Fibroblast of pulmonary artery (primary cell): ENCODE data around the gene SMG6.
A peak's percentile ranks its signal among the peaks of the same experiment; 100 is the strongest.

Experiments
- DNase-seq: peaks from one replicate; pipeline ENCODE4 v3.0.0-alpha.2; 2010; ENCODE audit warnings: low read depth
- H3K4me3 ChIP-seq: replicated peaks from 2 replicates; pipeline ENCODE4 v1.5.1; 2011; ENCODE audit warnings: low read depth, mild to moderate bottlenecking, control low read depth, low read length, moderate library complexity
- TF ChIP-seq, protein P1 (sequence below): IDR thresholded peaks from 2 replicates; pipeline ENCODE4 v1.5.1; 2011; ENCODE audit warnings: mild to moderate bottlenecking, control low read depth, low read length, inconsistent platforms; ENCODE audit errors: missing control alignments

Gene SMG6

GRCh38 chr17:2250140-2251095 lies 53.2 kb downstream of the SMG6 start:
- peak; percentile 67 for DNase-seq
- no peak overlapping the region for H3K4me3 ChIP-seq
- TF ChIP-seq, protein P1, sequence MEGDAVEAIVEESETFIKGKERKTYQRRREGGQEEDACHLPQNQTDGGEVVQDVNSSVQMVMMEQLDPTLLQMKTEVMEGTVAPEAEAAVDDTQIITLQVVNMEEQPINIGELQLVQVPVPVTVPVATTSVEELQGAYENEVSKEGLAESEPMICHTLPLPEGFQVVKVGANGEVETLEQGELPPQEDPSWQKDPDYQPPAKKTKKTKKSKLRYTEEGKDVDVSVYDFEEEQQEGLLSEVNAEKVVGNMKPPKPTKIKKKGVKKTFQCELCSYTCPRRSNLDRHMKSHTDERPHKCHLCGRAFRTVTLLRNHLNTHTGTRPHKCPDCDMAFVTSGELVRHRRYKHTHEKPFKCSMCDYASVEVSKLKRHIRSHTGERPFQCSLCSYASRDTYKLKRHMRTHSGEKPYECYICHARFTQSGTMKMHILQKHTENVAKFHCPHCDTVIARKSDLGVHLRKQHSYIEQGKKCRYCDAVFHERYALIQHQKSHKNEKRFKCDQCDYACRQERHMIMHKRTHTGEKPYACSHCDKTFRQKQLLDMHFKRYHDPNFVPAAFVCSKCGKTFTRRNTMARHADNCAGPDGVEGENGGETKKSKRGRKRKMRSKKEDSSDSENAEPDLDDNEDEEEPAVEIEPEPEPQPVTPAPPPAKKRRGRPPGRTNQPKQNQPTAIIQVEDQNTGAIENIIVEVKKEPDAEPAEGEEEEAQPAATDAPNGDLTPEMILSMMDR = no peak

- TF ChIP-seq, protein P1 = no peak
- no peak overlapping the region for H3K4me3 ChIP-seq
- no peak for DNase-seq
These were observed 56.6 kb downstream of the SMG6 start for GRCh38 chr17:2247005-2247404.

DNA sequence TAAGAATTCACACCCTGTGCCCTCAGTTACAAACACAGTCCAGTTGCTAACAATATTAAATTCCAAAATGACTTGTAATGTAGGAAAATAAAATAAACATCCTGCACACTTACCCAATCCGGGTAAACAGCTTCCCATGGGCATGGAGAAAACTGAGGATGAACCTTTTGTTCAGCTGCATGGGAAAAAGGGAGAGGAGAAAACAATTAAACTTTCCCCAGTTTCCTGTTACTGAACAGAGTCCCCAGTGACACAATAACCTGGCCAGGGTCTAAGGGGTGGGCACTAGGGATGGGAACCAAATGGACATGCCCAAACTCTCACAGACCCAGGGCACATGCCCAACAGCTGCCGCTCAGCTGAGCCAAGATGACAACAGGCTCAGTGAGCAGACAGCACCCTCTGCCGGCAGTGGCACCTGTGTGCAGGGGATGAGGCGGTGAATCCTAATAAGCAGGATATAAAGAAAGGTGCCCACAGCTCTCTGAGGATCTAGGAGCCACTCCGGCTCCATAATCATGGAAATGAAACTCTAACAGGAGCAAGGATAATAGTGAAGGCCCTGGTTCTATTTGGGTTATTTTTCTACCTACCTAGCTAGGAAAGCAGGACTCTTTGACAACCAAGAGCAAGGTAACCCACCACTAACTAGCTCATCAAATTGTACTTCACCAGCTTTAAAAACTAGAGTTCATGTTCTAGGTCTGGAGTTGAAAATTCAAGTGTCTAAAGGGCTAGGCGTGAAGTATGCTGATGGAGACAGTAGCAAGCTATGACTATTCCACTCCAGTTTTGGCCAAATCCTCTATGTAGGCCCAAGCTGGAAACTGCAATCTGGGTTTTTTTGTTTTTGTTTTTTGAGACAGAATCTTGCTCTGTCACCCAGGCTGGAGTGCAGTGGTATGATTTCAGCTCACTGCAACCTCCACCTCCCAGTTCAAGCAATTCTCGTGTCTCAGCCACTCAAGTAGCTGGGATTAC lies 58.8 kb downstream of the SMG6 start:
- peak; percentile 97 for DNase-seq
- TF ChIP-seq, protein P1 = no peak

DNA sequence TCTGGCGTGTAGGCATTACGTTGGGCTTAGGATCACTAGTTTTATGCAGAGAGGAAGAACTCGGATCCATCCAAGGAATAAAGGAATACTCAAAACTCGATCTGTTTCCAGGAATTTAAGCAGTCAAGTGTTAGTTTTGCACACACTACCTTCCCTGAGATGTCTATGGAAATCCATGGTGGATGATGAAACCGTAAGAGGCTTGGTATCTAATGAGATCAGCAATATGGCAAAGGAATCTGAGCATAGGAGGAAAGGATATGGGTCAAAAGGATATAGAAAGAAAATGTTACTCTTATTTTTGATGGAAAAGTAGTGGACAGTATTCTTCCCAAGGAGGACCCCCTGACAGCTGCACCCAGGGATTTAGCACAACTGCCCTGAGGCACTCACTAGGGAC lies 59.6 kb downstream of the SMG6 start:
- TF ChIP-seq, protein P1 = no peak
- no peak for DNase-seq
- peak overlapping the region; percentile 27 for H3K4me3 ChIP-seq

More for the DNA sequence above, 58.8 kb downstream of the SMG6 start:
- peak overlapping the region; percentile 27 for H3K4me3 ChIP-seq

DNA sequence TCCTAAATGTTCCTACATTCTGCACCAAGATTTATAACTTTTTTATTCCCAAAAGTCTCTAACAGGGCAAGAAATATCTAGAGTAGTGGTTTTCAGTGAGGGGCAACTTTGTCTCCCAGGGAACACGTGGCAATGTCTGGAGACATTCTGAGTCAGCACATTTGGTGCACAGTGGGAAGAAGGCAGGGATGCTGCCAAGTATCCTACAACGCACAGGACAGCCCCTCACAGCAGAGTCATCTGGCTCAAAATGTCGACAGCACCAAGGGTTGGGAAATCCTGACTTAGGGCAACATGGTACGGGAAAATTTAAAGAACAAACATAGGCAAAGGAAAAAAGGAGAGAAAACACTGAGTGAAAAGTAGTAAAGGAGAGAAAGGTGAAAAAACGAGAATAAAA lies 61.8 kb downstream of the SMG6 start:
- peak; percentile 94 for DNase-seq
- TF ChIP-seq, protein P1 = no peak
- no peak overlapping the region for H3K4me3 ChIP-seq

DNA sequence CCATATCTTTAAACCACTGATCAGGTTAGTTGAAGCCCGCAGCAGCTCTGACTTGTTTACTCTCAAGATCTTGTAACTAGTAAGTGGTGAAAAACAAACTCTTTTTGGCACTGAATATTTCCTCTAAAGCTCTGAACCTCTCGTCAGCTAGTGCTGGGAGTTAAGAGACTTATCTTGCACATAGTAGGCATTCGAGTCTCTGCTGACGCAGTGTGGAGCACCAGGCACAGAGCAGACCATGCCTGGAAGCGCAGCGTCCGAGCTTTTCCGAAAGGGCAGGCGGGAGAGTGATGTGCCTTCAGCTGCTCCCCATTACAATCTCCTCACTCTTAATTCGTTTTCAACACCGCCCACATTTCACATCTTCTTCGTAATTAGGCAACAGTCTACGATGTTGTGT lies 63.0 kb downstream of the SMG6 start:
- H3K4me3 ChIP-seq = peak overlapping the region; percentile 15
- TF ChIP-seq, protein P1 = no peak
- DNase-seq = no peak
